WTC11 (cell line): ENCODE data around the gene SPRED2. TPM values are rescaled to one million over a fixed set of nuclear protein-coding genes. Genes with fewer than 3 reads are reported as not detected.

Experiments used
- ATAC-seq: fragments of 200-7000 bp; cut with Tn5 transposase; 2 replicates; pipeline ENCODE4 v1.10.0; 2021; ENCODE audit warnings: mild to moderate bottlenecking, moderate library complexity
- CTCF ChIA-PET: fragments of 300-600 bp; sonication (Branson Sonifier 250); formaldehyde crosslinking; loops from one replicate; lab custom pipeline; 2021; ENCODE audit warnings: antibody characterized with exemption; lab: Charles Lee
- POLR2A ChIA-PET: fragments of 350-600 bp; sonication (Branson Sonifier 250); formaldehyde crosslinking; loops from one replicate; lab custom pipeline; 2021; ENCODE audit warnings: antibody characterized with exemption; lab: Charles Lee
- DNase-seq: peaks from one replicate; pipeline ENCODE4 v3.0.0; 2021; ENCODE audit warnings: low spot score
- H3K27ac Mint-ChIP-seq: 2 replicates; pipeline ENCODE4 v1.8.0; 2021; ENCODE audit warnings: mixed read lengths
- H3K27me3 Mint-ChIP-seq: 2 replicates; pipeline ENCODE4 v1.8.0; 2021; ENCODE audit warnings: low read depth, mild to moderate bottlenecking, moderate library complexity, mixed read lengths
- H3K36me3 Mint-ChIP-seq: 2 replicates; pipeline ENCODE4 v1.8.0; 2021; ENCODE audit warnings: mixed read lengths
- H3K4me1 Mint-ChIP-seq: 2 replicates; pipeline ENCODE4 v1.8.0; 2022; ENCODE audit warnings: mixed read lengths
- H3K4me3 Mint-ChIP-seq: 2 replicates; pipeline ENCODE4 v1.8.0; 2021; ENCODE audit warnings: mild to moderate bottlenecking, moderate library complexity, mixed read lengths
- H3K9me3 Mint-ChIP-seq: 2 replicates; pipeline ENCODE4 v1.8.0; 2021; ENCODE audit warnings: mixed read lengths
- AFF4 ChIP-seq: sonication (generic); formaldehyde crosslinking; IDR thresholded peaks from 2 replicates; pipeline ENCODE4 v1.8.1; 2023; ENCODE audit warnings: mild to moderate bottlenecking, missing genetic modification reagents, borderline replicate concordance
- ARID4B ChIP-seq: sonication (generic); formaldehyde crosslinking; IDR thresholded peaks from 2 replicates; pipeline ENCODE4 v1.8.0; 2023; ENCODE audit warnings: missing genetic modification reagents, mild to moderate bottlenecking, borderline replicate concordance
- CREM ChIP-seq: sonication (generic); formaldehyde crosslinking; IDR thresholded peaks from 2 replicates; pipeline ENCODE4 v1.8.1; 2022; ENCODE audit warnings: mild to moderate bottlenecking, missing genetic modification reagents, moderate library complexity
- E2F4 ChIP-seq: sonication (generic); formaldehyde crosslinking; IDR thresholded peaks from 2 replicates; pipeline ENCODE4 v1.8.1; 2022; ENCODE audit warnings: low read depth, mild to moderate bottlenecking, moderate library complexity, missing genetic modification reagents, borderline replicate concordance
- E2F5 ChIP-seq: sonication (generic); formaldehyde crosslinking; IDR thresholded peaks from 2 replicates; pipeline ENCODE4 v1.8.1; 2022; ENCODE audit warnings: mild to moderate bottlenecking, moderate library complexity, missing genetic modification reagents
- ELF4 ChIP-seq: sonication (generic); formaldehyde crosslinking; IDR thresholded peaks from 2 replicates; pipeline ENCODE4 v1.8.1; 2022; ENCODE audit warnings: low read depth, mild to moderate bottlenecking, moderate library complexity, missing genetic modification reagents
- EMX1 ChIP-seq: fragments of 250-450 bp; sonication (Bioruptor Pico); IDR thresholded peaks from 2 replicates; pipeline ENCODE4 v1.8.0; 2021; ENCODE audit warnings: mild to moderate bottlenecking
- FOXP1 ChIP-seq: sonication (generic); formaldehyde crosslinking; IDR thresholded peaks from 2 replicates; pipeline ENCODE4 v1.8.0; 2022; ENCODE audit warnings: missing genetic modification reagents, mild to moderate bottlenecking, moderate library complexity, borderline replicate concordance
- GABPB1 ChIP-seq: sonication (generic); formaldehyde crosslinking; IDR thresholded peaks from 2 replicates; pipeline ENCODE4 v1.8.1; 2023; ENCODE audit warnings: mild to moderate bottlenecking, missing genetic modification reagents
- MXD4 ChIP-seq: fragments of 250-450 bp; sonication (Bioruptor Pico); IDR thresholded peaks from 2 replicates; pipeline ENCODE4 v1.8.0; 2021; ENCODE audit warnings: mild to moderate bottlenecking, moderate library complexity, borderline replicate concordance
- NR2C2 ChIP-seq: sonication (generic); formaldehyde crosslinking; IDR thresholded peaks from 2 replicates; pipeline ENCODE4 v1.8.0; 2022; ENCODE audit warnings: mild to moderate bottlenecking, missing genetic modification reagents
- SMAD4 ChIP-seq: sonication (generic); formaldehyde crosslinking; IDR thresholded peaks from 2 replicates; pipeline ENCODE4 v1.8.0; 2022; ENCODE audit warnings: mild to moderate bottlenecking, missing genetic modification reagents
- SP1 ChIP-seq: sonication (generic); formaldehyde crosslinking; conservative IDR thresholded peaks from 2 replicates; pipeline ENCODE4 v1.8.1; 2022; ENCODE audit warnings: missing genetic modification reagents
- ZBTB43 ChIP-seq: sonication (generic); formaldehyde crosslinking; IDR thresholded peaks from 2 replicates; pipeline ENCODE4 v1.8.1; 2023; ENCODE audit warnings: mild to moderate bottlenecking, missing genetic modification reagents
- ZNF416 ChIP-seq: fragments of 250-450 bp; sonication (Bioruptor Pico); IDR thresholded peaks from 2 replicates; pipeline ENCODE4 v1.9.0; 2021; ENCODE audit warnings: mild to moderate bottlenecking, inconsistent platforms
- ZSCAN18 ChIP-seq: fragments of 250-450 bp; sonication (Bioruptor Pico); IDR thresholded peaks from 2 replicates; pipeline ENCODE4 v2.1.2; 2022; ENCODE audit warnings: mild to moderate bottlenecking, moderate library complexity
- total RNA-seq: library from RNA; stranded (reverse); gene quantifications from 3 replicates; pipeline ENCODE4 v1.2.3, GENCODE V29; 2021

Gene SPRED2
- total RNA-seq, 1 experiment from 2014 or later: 34.1 TPM

GRCh38 chr2:65373365-65373918 lies 59.0 kb downstream of the SPRED2 start:
- Mint-ChIP-seq H3K4me1 (peaks cover 64% of the 10 kb centered on the region), H3K9me3 (no peaks in the 10 kb centered on the region), H3K27me3 (no peaks in the 10 kb centered on the region), H3K36me3 (no peaks in the 10 kb centered on the region), H3K4me3 (no peak overlapping the region), H3K27ac (no peak overlapping the region)
- ChIA-PET POLR2A (interaction anchor here (0.6 kb wide), 1 partner anchor 36 kb away, joined by 8 read pairs; no protein-coding TSS in a partner anchor), CTCF (interaction anchor here (1.0 kb wide), 1 partner anchor 20 kb away, joined by 4 read pairs; no protein-coding TSS in a partner anchor)
- TF ChIP-seq GABPB1 (CRISPR knock-in tag): peak; percentile 92
- no peak for TF ChIP-seq SP1 (CRISPR knock-in tag)
- no peak for ATAC-seq
- no peak for DNase-seq

GRCh38 chr2:65372619-65373018 lies 59.8 kb downstream of the SPRED2 start:
- Mint-ChIP-seq H3K9me3 (no peaks in the 10 kb centered on the region), H3K4me1 (peaks cover 59% of the 10 kb centered on the region), H3K4me3 (no peak overlapping the region), H3K27me3 (no peaks in the 10 kb centered on the region), H3K27ac (no peak overlapping the region), H3K36me3 (no peaks in the 10 kb centered on the region)
- ATAC-seq (no peak), DNase-seq (no peak)
- TF ChIP-seq SMAD4 (no peak), FOXP1 (CRISPR knock-in tag) (no peak), AFF4 (CRISPR knock-in tag) (no peak)
- ChIA-PET POLR2A (no interaction called here), CTCF (interaction anchor here (1.0 kb wide), 1 partner anchor 20 kb away, joined by 4 read pairs; no protein-coding TSS in a partner anchor)

- ATAC-seq (no peak), DNase-seq (no peak)
- no peak overlapping the region for H3K4me3 Mint-ChIP-seq
- no peak overlapping the region for H3K27ac Mint-ChIP-seq
- ChIA-PET POLR2A (no interaction called here), CTCF (interaction anchor here (1.1 to 1.5 kb wide), 2 partner anchors 11 to 18 kb away, joined by 4 to 5 read pairs; no protein-coding TSS in a partner anchor)
- H3K27me3 Mint-ChIP-seq: no peaks in the 10 kb centered on the region
- peaks cover 66% of the 10 kb centered on the region for H3K4me1 Mint-ChIP-seq
- no peaks in the 10 kb centered on the region for H3K9me3 Mint-ChIP-seq
- H3K36me3 Mint-ChIP-seq: no peaks in the 10 kb centered on the region
- TF ChIP-seq E2F5 (CRISPR knock-in tag) (no peak), ARID4B (CRISPR knock-in tag) (no peak), ZNF416 (CRISPR knock-in tag) (no peak), SP1 (CRISPR knock-in tag) (no peak), E2F4 (CRISPR knock-in tag) (no peak), CREM (CRISPR knock-in tag) (no peak), EMX1 (CRISPR knock-in tag) (no peak), NR2C2 (CRISPR knock-in tag) (no peak), MXD4 (no peak), ZSCAN18 (CRISPR knock-in tag) (no peak), ELF4 (CRISPR knock-in tag) (no peak), ZBTB43 (CRISPR knock-in tag) (no peak)
Measured at GRCh38 chr2:65371074-65371434, 61.3 kb downstream of the SPRED2 start.
